Activated CD8-positive, alpha-beta memory T cell treated with anti-CD3 and anti-CD28 coated beads, Interleukin-2, amount 50 U/mL, for 1 hour (primary cell): ENCODE results near the gene VWA5B1.

ENCODE experiments used
- DNase-seq: peaks from one replicate; pipeline ENCODE4 v3.0.0-alpha.2; 2020; ENCODE audit errors: extremely low read depth

The VWA5B1 gene

DNA sequence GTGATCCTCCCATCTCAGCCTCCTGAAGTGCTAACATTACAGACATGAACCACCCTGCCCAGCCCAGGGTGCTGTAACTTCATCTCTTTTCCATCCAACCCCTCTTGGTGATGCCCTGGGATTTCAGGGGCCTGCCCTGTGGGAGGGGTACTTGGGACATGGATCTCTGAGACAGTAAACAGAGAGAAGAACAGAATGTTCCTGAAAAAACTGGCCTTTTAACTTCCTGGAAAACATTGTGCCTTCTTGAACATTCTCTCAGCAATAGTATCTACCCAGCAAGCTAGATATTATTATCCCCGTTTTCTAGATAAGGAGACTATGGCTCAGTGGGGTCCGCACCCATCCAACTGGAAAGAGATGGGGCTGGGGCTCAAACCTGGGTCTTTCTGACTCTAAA is 57.0 kb downstream of the VWA5B1 start:
- DNase-seq: no peak

DNA sequence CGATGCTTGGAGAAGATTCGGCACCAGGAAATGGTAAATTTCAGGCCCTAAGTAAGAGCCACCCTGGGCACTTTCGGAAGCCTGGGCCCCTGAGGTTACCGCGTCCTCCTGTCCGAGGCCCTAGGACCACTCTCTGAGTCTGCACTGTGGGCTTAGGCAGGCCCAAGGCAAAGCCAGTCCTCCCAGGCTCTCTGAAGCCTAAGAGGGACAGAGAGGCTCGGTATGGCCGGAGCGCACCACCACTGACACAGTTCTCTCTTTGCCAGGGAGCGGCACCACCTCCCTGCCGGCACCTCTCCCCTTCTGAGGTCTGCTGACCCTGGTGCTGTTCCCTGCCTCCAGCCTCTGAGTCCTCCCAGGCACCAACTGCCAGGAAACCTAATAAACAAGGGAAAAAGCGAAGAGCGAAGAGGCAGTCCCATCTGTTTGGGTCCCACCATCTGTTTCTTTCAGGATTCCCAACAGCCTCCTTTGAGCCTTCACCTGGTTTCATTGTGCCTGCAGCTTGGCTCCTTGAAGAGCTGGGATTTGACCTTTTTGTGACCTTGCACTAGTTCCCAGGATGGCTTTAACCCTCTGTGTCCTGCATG is 57.7 kb downstream of the VWA5B1 start:
- no peak for DNase-seq

DNA sequence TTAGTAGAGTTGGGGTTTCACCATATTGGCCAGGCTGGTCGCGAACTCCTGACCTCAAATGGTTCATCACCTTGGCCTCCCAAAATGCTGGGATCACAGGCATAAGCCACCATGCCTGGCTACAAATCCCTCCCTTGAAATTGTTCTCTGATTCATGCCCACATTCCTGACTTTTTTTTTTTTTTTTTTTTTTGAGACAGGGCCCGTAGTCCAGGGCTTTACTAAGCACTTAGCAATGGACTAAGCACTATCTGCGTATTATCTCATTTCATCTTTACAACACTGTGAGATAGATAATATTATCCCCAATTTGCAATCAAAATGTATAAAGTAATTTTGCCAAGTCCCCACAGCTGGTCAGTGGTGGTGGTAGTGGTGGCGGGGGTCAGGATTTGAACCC is 58.9 kb downstream of the VWA5B1 start:
- no peak for DNase-seq

DNA sequence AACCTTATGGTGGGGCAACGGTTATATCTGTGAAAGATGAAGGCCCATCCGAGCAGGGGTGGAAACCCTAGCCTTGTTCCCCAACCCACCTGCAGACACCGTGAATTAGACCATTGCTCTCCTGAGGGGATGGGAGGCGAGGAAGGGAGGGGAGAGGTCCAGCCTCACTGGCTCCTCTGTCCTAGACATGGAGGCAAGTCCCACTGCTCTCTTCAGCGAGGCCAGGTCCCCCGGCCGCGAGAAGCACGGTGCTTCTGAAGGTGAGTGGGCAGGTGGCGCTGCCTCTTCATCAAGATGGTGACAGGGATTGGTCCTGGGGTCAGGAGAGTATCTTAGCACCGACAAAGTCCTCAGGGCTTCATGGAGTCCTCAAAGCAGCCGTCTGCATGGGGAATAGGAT is 59.3 kb downstream of the VWA5B1 start:
- no peak for DNase-seq

DNA sequence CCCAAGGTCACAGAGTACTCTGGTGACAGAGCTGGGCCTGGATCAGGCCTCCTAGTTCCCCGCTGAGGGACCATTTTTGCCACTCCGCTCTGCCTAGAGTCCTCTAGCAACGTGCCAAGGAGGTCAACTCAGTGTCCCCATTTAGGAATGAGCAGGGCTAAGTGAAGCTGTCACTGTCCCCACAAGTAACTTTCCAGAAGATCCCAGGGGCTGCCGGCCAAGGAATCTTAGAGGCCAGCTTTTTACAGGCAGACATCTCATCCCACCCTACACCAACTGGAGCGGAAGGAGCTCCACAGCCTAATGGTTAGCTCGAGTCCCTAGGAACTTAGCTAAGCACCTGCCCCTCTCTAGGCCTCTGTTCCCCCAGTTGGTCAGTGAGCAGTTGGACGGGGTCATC is 59.7 kb downstream of the VWA5B1 start:
- no peak for DNase-seq

DNA sequence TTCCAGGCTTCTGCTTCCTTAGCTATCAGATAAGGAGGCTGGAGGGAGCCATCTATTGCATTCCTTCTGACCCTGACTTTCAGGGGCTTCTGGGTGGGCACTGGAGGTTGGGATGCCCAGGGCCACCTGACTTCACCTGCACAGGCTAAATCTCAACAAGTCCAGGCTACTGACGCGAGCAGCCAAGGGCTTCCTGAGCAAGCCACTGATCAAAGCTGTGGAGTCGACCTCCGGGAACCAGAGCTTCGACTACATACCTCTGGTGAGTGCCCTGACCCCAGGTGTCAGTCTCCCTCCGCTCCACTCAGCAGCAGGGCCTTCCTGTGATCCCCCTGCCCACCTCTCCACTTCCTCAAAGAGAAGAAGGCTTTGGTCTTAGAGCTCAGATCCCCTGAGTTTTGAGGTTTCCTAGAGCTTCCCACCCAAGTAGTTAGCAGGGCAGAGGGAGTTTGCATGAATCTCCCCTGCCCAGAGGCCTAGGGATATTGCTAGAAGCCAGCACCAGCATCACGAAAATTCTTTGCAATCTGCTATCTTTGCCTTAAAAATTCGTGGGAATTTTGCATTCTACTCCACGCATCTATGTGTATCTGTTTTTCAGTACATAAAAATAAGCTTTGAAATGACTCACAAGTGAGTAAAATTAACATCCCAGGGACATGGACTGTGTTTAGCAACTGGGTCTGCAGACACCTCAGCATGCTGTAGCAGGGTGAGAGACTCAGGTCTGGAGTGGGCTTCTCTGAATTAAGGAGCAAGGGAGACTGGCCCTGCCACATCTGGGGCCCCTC is 61.4 kb downstream of the VWA5B1 start:
- no peak for DNase-seq

DNA sequence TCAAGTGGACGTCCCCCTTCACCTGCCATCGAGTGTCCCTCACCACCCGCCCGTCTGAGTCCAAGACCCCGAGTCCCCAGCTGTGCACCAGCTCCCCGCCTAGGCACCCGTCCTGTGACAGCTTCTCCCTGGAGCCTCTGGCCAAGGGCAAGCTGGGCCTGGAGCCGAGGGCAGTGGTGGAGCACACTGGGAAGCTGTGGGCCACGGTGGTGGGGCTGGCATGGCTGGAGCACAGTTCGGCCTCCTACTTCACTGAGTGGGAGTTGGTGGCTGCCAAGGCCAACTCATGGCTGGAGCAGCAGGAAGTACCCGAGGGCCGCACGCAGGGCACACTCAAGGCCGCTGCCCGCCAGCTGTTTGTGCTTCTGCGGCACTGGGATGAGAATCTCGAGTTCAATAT is 63.2 kb downstream of the VWA5B1 start:
- DNase-seq: no peak

DNA sequence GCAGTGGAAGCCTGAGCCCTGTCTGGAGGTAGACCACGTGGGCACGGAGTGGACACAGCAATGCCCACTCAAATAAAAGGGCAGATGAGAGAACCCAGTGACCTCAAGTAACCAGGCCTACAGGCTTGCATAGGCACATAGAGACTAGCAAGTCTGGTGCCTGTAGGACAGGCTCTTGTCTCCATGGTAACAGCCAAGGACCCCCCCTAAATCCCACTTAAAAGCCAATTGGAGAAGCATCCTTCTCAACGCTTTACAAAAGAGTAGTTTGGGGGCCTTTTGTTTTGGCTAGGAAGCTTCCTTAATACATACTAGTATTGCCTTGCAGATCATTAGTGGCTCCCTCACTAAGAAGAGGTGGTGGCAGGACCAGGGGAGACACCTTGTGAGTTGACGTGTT is 63.9 kb downstream of the VWA5B1 start:
- no peak for DNase-seq

DNA sequence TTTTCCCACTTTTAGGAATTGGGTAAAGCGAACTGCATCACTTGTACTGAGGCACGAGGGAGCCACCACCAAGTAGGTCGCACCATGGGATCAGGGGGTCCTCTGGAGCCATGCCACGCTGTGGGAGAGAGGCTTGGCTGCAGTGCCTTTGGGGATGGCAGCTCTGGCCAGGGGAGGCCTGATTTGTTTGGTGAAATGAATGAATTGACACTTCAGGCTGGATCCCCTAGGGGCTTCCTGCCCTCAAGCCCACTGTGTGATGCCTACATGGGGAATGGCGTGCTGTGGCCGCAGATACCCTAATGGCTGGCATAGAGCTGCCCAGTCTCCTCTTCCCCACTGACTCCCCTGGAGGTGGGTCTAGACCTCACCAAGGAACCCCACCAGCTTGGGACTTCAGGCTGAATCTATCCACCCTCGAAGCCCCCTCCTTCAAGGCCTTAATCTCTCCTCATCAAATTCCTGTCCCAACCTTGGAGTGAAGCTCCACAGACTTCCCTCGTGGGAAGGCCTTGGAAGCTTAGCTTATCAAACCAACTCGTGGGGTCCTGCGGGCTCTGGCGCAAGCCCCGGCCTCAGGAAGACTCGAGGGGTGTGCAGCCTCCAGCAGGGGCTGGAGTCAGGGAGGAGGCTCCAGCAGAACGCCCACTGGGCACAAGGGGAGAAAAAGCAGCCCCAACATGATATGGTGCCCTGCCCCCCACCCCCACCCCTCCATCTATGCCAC is 64.6 kb downstream of the VWA5B1 start:
- no peak for DNase-seq

DNA sequence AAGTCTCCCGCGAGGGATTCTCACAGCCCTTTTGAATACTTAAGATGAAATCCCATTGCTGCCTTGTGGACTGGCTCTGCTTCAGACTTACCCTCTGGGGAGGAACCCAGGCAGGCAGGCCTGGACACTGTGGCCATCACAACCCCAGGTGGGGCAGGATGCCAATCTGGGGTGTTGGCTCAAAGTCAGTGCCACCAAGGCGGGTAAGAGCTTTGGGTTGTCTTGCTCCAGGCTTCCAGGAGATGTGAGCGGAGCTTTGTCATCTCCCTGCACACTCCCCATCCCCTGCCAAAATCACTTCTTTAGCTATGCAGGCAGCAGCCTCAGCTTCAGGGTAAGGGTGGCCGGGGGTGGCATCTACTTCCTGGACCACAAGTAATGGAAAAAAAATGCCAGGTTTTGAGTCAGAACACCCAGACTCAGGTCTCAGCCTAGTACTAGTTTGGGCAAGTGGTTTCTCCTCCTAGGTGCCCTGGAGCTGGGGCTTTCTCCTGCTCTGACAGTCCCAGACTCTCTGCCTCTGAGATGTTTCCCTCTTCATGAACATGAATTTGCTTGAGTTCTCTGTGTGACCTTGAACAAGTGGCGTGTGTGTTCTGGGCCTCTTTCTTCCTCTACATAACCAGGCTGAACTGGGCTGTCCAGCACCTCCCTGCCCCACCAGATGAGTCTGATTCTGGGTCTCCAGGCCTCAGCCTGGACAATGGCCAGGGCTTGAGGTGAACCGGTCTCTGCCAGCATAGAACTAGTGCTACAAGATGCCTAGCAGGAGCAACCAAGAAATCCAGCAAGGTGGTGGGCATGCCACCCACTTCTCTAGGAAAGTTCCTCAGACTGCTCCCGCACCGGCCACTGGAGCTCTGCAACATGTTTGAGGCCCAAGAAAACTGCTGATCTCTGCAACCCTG is 65.4 kb downstream of the VWA5B1 start:
- DNase-seq: no peak

DNA sequence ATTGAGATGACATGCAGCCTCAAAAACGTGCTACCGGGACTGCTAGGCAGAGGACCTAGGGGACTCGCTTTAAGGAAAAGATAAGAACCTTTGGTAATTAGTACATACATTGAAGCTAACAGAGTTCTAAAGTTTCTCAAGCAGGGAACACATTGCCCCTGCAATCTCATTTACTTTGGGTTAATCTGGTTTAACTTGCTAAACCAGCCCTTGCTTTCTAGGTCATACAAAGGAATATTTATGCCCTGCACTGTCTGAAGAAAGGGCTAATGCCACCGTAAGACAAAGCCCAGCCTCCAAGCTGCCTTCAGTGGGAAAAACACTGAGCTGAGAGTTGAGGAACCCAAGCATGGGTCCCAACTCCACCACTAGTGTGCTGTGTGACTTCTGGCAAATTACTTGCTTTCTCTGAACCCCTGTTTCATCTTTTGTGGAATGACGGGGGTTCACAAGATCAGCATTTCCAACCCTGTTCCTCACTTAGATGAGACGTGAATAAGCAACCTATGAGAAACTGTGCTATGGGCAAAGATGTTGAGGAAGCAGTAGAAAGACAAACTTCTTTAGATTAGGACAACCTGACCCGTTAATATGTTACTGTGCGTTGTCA is 66.3 kb downstream of the VWA5B1 start:
- no peak for DNase-seq

DNA sequence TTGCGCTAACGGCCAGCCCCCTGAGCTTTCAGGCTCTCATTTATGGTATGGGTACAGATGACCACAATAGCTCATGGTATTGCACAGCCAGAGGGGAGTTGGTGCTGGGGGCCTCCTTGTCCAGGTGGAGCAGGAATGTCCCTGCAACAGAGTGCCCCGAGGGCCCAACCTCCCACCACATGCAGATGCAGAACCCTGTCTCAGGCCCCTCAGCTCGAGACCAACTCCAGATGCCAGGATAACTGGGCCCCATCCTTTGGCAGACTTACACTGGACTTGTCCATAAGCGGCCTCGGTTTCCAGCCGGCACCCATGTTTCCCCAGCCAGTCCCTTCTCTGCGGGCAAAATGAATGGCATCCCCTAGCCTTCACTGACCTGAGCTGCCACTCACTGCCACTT is 67.1 kb downstream of the VWA5B1 start:
- no peak for DNase-seq

DNA sequence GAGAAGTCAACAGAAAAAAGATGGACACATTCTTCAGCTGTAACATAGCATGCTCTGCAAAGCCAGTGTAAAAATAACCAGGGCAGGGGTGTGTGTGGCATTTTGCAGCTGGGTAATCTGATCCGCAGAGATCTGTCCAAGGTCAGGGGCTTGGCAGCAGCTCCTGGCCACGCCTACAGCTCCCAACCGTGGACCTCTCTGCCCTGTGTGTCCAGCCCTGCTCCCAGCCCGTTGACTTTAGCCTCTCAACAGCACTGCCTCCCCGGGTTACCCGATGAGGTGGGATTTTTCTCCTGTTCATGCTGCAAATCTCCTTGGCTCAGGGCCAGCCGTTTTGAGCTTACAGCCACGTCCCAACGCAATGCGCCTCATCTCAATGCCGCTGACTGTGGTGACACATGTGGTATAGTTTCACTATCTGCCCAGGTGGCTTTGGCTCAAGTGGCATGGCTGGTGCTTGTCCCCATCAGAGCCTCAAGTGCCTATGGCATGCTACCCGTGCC is 68.1 kb downstream of the VWA5B1 start:
- no peak for DNase-seq

DNA sequence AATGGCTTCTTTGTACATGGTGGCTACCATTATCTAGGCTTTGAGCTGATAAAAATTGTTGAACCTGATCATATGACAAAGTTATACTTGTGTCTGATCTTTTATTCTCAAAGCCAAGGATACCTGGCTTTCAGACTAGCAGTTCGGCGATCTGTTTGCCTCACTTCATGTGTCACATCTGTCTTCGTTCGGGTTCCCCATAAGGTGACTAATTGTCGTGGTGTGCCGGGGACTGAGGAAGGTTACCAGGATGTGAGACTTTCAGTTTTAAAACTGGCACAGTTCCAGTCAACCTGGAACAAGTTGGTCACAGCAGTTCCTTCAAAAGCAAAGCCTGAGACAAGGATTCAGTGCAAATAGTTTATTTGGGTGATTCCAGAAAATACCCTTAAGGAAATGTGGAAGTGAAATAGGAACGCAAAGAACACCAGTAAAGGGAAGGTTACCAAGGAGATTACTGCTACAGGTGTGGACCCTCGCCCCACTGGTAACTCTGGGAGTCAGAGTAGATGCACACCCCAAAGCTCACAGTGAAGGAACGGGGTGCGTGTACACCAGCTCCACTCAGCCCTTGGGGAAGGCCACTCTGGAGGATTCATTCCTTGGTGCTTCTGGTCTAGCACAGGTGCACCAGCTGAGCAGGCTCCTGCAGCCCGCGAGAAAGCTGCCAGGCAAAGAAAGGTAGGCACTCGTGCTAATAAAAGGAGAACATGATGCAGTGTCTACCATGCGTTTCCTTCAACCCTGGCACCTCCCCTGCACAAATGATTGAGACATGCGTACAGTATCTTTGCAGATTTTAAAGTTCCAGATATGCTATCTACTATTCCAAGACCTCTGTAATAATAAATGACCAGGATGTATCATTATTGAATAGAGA is 69.0 kb downstream of the VWA5B1 start:
- no peak for DNase-seq

DNA sequence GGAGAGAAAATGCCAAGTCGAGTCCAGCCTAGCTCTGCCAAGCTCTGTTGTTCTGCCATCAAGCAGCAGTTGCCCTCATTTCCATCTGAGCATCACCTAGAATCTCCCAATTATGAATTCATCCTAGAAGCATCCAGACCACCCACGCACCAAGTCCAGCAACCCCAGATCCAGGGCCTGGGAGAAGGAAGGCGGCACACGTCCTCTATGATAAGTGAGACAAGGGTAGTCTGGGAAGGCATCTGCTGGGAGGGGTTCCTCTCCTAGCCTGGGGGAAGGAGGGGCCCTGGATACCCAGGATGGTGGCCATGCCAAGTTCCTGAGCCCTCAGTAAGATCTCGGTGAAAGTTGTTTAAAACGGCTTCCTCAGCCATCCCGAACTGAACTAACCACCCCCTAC is 70.7 kb downstream of the VWA5B1 start:
- no peak for DNase-seq

DNA sequence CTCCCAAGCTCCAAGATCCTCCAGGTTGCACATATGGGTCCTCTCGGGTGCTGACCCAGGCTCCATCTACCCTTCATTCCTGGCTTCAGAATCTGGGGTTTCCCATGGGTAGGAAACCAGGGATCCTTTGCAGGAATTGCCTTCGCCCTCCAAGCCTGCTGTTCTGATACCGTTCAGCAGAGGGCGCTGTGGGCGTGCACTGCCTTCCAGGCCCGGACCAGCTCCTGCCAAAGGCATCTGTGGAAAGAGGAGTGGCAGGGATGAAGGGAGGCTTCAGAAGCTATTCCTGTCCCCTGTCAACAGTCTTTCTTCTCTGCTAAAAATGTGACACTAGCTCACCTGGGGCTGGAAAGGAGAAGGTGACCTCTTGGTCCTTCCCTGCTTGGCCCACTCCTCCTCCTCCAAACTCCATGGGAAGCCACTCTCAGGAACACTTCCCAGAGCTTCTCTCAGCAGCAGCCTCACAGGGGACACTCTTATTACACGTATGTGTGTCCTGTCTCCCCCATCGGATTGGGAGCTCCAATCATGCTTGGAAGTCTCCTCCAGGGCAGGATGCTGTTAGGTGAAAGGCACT is 71.2 kb downstream of the VWA5B1 start:
- DNase-seq: no peak

DNA sequence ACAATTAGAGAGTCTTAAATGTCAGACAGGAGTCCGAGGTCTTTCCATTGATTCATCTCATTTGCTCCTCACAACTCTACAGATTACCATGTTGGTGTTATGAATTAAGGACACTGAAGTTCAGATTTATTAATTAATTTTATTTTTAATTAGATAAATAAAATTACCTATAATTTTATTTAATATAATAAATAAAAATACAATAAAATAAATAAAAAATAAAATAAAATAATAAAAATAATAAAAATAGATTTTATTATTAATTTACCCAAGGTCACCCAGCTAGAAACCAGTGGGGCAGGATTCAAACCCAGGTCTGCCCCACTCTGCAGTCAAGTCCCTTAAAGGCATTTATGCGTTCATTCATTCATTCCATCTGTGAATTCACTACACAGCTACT is 72.2 kb downstream of the VWA5B1 start:
- no peak for DNase-seq

DNA sequence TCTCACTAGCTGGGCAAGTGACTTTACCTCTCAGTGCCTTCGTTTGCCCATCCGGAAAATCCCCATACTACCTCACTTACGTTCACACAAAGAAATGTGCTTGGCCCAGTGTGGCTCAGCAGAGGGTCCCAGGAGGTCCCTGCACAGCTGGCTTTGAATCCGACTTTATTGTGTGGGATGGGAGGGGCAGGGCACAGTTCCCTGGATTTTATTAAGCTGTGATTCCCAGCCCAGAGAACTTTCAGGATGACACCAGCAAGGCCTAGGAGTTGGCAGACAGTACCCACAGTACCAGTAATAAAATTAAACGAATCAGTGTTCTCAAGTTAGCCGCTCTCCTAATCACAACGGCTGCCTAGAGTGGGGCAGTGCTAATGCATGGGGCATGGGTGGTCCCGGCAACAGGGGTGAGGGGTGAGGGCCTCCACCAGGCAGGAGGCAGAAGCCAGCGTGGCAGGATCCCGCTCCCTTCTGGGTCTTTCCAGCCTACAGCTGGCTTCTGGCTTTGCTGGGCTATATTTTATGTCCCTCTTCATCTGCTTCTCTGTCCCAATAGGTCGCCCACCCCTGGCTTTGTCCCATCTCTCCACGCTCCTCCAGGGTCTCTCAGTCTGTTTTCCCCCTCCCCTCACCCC is 74.9 kb downstream of the VWA5B1 start:
- no peak for DNase-seq

DNA sequence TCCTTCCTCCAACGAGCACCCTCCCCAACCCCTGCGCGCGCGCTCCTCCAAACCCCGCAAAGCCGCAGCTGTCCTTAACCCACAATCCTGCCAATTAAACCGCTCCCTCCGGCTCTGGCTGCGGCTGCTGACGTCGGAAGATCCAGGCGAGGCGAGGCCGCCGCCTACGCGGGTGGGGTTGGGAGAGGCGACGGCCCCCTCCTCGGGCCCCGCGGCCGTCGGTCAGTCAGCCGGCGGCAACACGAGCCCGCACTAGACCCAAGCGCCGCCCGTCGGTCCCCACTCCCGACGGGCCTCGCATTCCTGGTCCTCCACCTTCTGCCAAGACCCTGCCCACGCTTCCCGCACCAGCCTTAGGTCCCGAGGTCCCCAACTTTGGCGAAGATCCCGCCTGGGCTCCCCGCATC is 75.4 kb downstream of the VWA5B1 start:
- no peak for DNase-seq
